NCI-H1694 (cell line): ENCODE measurements around the gene DNAJC2.

Experiments
- DNase-seq: peaks from one replicate; lab custom pipeline; 2025; lab: John Stamatoyannopoulos, UW

The DNAJC2 gene

GRCh38 chr7:103344453-103345149 is at the start of gene DNAJC2:
TSS of gene DNAJC2 (minus strand) at chr7:103344767. CDS start at chr7:103344622, 145 bp downstream.
- DNase-seq = peak; percentile 85

GRCh38 chr7:103391976-103392375 is 47.4 kb upstream of the DNAJC2 start:
- no peak for DNase-seq

GRCh38 chr7:103391150-103391549 is 46.6 kb upstream of the DNAJC2 start:
- DNase-seq = no peak

GRCh38 chr7:103389263-103389662 is 44.7 kb upstream of the DNAJC2 start:
- no peak for DNase-seq

- no peak for DNase-seq
Measured at GRCh38 chr7:103388469-103389140, 44.0 kb upstream of the DNAJC2 start.

- no peak for DNase-seq
Measured at GRCh38 chr7:103387242-103387641, 42.7 kb upstream of the DNAJC2 start.

GRCh38 chr7:103382032-103382402 is 37.5 kb upstream of the DNAJC2 start:
- no peak for DNase-seq

- no peak for DNase-seq
Measured at GRCh38 chr7:103381280-103382031, 36.9 kb upstream of the DNAJC2 start.

GRCh38 chr7:103380395-103381191 is 36.0 kb upstream of the DNAJC2 start:
- DNase-seq = no peak

- no peak for DNase-seq
Measured at GRCh38 chr7:103379270-103379975, 34.9 kb upstream of the DNAJC2 start.

GRCh38 chr7:103373866-103374643 is 29.5 kb upstream of the DNAJC2 start:
- no peak for DNase-seq

- DNase-seq = no peak
Measured at GRCh38 chr7:103369432-103369831, 24.9 kb upstream of the DNAJC2 start.

- DNase-seq = no peak
Measured at GRCh38 chr7:103349805-103350204, 5.2 kb upstream of the DNAJC2 start.

- DNase-seq = no peak
Measured at GRCh38 chr7:103348959-103349358, 4.4 kb upstream of the DNAJC2 start.

GRCh38 chr7:103348452-103348851 is 3.9 kb upstream of the DNAJC2 start:
- DNase-seq = no peak

GRCh38 chr7:103347507-103348267 is 3.1 kb upstream of the DNAJC2 start, which contains the start of gene PSMC2:
TSS of gene PSMC2 (plus strand) at chr7:103347643. CDS start at chr7:103347712, 69 bp downstream.
- DNase-seq = peak; percentile 83

- no peak for DNase-seq
Measured at GRCh38 chr7:103346396-103346795, 1.8 kb upstream of the DNAJC2 start.

GRCh38 chr7:103343758-103344452 is 662 bp downstream of the DNAJC2 start:
- DNase-seq = no peak

GRCh38 chr7:103343332-103343731 is 1.2 kb downstream of the DNAJC2 start:
- no peak for DNase-seq
